GM11168 (cell line): Measurements from ENCODE around the gene SLFNL1.

ENCODE experiments used
- in situ Hi-C: fragments of 300-500 bp; cut with MboI; formaldehyde crosslinking; loops from one replicate; pipeline ENCODE4 v1.12.0; 2022; ENCODE audit warnings: low sequenced_read_pairs; ENCODE audit not compliant: unreplicated experiment

The SLFNL1 gene

DNA sequence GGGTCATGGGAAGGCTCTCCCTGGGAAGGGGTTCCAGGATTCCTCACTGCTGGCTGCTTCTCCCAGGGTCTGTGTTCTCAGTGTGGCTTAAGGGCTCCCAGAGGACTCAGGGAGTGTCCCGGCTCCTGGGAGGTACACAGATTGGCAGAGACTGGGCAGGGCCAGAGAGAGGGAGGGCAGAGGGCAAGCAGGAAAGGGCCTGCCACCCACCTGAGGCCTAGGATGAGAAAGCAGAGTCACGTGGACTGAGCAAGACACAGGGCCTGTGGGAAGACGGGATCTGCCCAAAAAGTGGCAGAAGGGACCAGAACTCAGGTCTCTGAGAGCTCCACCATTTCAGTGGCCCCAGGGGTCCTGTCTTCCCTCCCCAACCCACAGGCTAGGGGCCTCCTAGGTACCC, 871 bp downstream of the SLFNL1 start:
- in situ Hi-C loops, result no loop called here

DNA sequence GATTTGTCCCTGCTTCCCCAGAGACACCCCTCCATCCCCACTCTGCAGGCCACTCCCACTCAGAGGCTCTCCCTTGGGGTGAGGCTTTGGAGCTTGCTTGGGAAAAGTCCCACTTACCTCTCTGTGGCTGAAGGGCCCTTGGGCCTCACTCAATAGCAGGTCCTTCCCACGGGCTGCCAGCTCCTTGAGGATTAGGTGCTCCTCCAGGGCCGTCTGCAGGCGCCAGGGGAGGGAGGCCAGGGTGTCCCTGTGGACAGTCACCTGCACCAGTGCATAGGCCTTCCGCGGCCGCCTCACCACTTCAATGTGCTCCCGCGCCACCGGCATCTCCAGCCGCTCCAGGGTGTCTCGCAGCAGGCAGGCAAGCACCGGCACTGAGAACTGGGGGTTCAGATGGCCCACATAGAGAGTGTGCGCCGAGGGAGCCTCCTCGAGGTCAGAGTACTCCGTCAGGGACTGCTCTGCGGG, 1.4 kb downstream of the SLFNL1 start:
- in situ Hi-C loops, result no loop called here

DNA sequence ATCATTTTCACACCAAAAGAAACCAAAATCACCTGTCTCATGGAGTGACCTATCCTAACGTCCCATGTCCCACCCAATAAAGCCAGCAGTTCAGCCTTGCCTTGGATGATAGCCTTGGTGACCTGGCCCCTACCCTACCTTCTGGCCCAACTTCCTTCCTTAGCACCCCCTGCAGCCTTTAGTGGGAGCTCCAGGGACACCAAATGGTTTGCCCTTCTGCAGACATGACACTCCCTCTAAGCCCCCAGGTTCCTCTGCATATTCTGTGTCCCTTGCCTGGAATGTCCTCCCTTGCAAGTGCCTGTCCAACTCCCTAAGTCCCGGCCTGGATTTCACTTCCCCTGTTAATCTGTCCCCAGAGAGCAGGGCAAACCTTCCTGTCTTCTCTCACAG, 2.2 kb downstream of the SLFNL1 start:
- in situ Hi-C loops, result no loop called here

DNA sequence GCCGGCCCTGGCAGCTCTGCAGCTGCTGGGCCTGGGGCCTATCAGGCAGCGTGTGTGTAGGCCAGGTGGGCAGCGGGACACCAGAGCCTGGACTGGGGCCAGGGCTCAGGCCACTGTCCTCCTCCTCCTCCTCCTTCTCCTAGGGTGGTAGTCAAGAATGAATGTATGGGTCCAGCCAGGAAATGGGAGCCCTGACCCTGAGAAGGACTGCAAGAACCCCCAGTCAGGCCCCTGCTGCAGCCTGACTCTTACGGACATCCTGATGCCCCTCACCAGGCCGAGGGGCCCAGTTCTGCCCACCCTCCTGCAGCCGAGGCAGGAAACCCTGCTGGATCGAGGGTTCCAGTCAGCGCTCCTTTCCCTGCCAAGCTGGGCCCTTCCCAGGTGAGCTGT, 3.5 kb downstream of the SLFNL1 start:
- in situ Hi-C loops, result no loop called here

DNA sequence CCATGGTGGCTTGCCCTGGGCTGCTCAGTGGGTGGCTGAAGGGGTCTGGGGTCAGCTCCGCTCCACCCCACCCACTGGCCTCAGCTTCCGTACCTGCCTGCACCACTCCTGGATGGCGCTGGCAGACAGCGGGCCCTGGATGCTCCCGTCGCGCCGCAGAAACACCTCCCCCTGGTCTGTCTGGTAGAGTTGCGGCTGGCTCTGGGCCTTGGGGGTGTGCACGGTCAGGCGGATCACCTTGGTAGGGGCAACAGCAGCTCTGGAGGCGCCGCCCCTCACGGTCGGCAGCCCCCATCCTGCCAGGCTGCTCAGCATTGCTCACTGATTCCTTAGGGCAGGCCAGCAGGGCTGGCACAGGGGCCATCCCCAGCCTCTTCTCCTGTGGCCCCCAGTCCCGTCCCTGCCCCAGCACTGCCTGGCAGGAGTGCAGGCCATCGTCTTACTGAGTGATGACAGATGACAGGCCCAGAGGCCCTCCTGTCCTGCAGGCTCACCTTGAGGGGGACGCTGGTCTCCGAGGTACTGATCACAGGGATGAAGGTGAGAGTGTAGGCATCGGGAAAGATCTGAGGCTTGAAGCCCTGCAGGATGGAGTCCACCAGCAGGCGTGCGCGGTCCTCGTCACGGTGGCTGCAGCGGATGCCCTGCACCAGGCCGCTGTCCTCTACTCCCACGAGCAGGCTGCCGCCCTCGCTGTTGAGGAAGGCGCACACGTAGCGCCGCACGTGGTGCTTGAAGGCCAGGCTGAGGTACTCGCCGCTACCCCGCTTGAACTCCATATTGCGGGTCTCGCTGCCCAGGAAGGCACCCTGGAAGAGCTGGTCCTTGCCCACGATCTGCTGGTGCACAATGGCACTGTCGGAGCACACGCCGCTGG, 4.1 kb downstream of the SLFNL1 start:
- in situ Hi-C loops, result no loop called here

DNA sequence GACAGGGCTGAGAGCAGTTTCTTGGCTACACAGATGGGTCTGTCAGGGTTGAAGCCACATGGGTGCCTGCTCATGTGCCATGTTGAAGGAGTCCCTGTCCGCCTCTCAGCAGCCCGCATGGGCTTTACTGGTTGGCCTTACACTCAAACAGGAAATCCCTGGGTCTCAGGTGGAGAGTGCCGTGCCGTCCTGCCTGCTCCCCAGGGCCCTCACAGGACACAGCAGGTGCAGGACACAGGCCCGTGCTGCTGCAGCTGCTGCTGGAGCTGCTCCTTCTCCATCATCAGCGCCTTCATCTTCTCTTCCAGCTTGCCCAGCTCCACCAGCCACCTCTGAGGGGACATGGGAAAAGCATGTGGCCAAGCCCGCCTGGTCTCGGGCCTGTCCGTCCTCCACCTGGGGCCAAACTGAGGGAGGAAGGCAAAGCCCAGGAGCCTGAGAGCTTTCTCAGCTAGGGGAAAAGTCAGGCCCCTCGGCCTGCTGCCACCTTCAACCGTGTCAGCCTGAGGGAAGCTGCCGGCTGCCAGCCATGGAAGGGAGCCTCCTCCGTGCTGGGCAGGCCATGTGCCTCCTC, 5.5 kb downstream of the SLFNL1 start:
- in situ Hi-C loops, result no loop called here

DNA sequence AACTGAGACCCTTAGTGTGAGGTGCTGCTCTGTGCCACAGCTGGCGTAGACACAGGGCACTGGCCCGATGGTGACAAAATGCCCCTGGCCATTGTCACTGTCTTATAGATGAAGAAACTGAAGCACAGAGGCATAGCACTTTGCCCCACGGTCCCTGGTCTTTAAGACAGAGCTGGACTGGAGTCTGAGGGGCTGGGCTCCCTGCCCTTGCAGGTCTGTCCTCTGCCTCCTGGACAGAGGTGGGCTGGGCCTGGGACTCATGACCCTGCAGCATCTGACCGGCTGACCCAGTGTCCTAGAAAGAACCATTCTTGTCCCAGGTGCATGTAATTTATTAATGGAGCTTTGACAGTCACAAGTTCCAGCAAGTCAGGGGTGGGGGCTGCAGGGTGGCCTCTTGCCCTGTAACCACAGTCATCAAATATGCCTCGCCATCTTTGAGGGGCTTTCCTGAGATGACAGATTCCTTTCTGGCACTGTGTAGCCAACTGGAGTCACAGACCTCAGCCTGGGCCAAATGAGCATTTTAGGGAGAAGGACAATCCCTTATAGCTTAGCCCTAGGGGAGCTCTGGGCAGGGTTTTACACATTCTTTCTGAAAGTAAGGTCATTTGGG, 6.1 kb downstream of the SLFNL1 start:
- in situ Hi-C loops, result no loop called here

DNA sequence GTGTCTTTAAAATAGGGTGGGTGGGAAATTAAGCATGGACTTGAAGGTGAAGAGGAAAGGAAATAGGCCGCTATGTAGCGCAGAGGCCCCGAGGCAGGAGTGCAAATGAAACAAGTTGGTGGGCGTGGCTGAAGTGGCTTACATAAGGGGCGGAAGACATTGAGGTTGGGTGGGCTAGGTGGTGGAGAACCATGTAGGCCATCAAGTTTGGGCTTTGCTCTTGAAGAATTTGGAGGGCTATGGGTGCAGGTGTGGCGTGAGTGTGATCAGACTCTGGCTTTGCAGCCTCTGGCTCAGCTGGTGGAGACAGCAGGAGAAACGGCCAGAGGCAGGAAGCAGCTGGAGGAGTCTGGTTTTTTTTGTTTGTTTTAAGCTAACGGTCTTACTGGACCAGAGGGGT, 6.7 kb downstream of the SLFNL1 start:
- in situ Hi-C loops, result no loop called here

DNA sequence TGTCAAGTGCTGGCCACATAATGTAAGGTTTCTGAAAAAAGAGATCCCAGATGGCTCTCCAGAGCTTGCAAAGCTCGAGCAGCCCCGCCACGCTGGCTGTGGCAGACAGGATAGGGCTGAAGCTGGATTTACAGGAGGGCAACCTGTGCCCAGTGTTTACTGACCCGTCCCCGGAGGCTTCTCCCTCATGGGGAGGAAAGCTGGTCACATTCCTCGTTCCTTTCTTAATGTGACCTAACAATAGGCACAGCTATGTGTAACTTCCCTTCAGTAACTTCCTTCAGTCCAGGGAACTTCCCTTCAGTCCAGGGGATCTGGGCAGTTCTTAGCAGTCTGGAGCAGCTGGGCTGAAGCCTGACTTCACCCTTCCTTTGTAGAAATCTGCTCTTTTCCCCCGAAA, 7.7 kb downstream of the SLFNL1 start:
- in situ Hi-C loops, result no loop called here

DNA sequence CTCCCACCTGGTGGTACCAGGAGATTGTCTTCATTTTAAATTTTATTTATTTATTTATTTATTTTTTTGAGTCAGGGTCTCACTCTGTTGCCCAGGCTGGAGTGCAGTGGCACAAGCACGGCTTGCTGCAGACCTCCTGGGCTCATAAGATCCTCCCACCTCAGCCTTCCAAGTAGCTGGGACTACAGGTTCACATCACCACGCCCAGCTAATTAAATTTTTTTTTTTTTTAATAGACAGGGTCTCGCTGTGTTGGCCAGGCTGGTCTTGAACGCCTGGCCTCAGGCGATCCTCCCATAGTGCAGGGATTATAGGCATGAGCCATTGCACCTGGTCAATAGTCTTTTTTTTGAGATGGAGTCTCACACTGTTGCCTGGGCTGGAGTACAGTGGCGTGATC, 8.5 kb downstream of the SLFNL1 start:
- in situ Hi-C loops, result no loop called here

DNA sequence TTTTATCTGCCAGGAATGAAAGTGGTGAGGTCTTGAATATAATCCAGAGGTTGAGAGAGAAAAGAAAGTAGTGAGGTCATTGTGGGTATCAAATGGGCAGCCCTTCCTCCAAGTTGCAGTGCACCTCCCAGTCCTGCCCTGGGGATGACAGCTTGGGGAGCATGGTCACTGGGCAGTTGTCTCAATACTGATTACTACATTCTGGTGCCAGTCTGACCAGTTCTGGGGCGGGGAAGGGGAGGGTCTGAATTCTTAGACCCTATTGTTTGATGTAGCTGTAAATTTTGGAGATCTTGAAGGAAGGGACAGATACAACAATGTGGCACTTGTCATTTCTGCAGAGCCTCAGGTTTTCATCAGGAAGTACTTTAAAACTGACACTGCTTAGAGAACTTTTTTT, 11.2 kb downstream of the SLFNL1 start:
- in situ Hi-C loops, result no loop called here

DNA sequence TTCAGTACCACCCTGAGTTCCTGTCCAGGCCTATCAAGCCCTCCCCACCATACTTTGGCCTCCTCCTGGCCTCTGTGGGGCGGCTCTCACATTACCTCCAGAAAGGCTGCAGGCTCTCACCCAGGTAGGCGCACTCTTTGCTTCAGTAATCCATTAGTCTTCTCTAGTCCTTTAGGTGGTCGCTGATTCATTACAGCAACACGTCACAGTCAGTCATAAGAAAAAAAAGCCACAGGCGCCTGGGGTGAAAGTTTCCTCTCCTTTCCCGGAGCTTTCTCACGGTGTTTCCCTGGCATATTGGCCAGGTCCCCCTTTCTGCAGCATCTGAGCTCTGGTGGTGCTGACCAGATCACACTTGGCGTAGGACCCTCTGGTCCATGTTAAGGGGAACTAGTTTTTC, 12.1 kb downstream of the SLFNL1 start:
- in situ Hi-C loops, result no loop called here

DNA sequence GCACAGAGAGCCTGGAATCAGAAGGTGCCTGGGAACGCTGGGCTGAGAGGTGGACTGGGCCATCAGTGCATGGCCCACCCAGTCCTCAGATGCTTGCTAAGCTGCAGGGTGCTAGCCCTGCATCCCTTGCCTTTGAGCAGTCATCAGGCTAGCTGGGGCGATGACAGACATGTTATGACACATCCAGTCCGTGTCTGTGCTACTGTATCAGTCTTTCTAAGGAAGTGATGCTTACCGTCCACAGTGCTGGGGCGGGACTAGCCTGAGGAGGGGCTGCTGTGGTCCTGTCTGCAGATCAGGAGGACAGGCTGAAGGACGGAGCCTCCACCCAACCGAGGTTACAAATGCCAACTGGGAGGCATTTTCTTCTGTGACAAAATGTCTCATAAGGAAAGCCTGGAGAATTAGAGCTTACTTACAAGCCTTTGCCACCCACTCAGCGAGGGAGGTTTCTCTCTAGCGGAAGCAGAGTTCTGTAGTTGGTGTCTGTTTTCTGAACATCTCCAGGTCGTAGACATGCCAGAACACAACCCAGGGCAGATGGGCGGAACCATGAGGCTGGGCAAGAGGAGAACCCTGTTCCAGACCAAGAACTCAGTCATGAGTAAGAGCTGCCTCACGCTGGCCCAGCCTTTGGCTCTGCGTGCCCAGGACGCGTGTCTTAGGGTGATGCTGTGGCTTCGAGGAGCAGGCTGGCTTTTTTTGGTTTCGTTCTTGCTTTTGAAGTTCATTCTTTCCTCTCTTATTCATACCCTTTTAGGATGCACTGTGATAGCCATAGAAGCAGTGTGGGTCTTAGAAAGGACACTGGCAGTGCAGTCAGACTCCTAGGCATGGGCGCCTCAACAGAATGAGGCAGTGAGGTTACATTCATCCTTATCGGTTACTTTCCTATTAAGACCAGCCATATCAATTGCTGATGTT, 14.3 kb downstream of the SLFNL1 start:
- in situ Hi-C loops, result no loop called here

DNA sequence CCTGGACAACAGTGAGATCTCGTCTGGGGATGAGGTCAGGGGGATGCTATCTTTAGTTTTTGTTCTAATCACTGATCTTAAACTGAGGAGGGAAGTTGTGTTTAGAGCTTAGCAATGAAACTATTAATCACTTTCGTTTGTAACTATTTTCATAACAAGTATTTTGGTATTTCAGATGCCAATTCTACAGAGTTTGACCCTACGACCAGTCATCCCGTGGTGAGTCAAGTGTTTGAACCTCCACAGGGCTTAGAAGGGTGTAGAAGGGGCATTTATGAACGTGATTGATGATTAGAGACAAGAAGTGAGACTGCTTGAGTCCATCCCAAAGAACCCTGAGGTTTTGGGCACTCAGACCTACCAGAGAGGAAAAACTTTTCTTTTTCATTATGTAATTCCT, 15.6 kb downstream of the SLFNL1 start:
- in situ Hi-C loops, result no loop called here

DNA sequence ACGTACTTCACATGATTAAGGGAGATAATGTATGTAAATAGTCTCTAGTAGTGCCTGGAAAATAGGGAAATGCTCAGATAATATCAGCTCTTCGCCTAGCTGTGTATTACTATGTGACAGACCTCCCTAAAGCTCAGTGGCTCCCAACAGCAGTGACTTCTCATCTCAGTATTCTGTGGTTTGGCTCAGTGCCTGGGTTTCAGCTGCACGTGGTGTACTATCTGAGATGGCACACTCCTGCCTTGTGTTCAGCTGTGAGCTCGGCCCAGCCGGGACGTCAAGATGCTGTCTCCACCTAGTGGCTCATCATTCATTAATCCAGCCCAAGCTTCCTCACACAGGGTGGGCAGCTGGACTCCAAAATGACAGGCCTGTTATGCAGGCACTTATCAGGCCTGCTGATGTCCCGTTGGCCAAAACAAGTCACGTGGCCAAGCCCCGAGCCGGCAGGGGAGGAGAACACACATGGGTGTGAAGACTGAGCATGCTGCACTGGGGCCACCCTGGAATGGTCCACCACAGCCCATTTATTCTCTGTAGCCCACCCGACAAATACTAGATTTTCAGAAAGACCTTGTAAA, 17.8 kb downstream of the SLFNL1 start:
- in situ Hi-C loops, result no loop called here

DNA sequence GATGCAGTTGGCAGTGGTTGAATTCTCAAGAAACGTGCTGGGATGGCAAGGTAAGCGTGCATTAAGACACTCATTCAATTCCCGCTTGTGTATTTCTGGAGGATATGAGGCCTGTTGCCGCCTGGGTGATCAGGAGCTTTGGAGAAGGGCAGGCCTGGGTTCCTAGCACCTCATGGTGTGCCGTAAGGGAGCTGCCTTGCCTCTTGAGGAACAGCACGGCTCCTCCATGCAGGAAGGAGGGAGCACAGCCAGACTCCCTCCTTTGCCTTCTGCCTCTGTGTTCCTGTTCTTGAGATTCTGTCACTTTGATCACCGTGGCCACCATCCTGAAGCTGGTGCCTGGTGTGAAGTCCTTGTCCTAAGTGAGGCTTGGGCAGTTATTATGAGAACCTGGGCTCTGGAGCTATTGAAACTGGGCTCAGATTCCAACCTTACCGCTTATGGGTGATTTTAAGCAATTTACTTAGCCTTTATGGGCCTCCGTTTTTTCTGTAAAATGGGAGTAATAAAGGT, 18.3 kb downstream of the SLFNL1 start:
- in situ Hi-C loops, result no loop called here

DNA sequence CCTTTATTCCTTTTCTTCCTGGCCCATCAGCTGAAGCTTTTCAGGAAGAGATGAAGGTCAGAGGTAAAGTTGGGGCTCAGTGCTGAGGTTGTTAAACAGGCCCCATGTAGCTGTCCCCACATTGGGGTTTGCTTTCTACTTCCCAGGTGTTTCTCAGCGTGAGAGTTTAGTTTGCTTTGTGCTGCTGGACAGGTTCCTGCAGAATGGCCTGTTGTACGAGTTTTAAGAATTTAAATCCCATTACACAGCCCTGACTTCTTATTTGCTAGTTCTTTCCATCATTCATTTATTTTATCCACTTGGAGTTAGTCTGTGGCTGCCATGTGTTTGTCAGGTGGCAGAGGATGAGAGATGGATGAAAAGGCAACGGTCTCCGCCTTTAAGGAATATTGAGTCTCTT, 22.9 kb downstream of the SLFNL1 start:
- in situ Hi-C loops, result no loop called here

DNA sequence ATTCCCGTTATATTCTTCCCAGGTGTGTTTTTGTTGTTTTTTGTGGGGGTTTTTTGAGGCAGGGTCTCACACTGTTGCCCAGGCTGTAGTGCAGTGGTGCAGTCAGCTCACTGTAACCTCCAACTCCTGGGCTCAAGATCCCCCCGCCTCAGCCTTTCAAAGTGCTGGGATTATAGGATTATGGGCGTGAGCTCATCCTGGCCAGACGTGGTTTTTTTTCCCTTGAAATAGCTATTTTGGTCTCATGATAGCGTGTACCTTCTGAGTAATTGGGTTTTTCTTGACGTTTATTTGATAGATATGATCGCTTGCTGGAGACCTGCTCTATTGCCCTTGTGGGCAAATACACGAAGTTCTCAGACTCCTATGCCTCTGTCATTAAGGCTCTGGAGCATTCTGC, 24.4 kb downstream of the SLFNL1 start:
- in situ Hi-C loops, result no loop called here

DNA sequence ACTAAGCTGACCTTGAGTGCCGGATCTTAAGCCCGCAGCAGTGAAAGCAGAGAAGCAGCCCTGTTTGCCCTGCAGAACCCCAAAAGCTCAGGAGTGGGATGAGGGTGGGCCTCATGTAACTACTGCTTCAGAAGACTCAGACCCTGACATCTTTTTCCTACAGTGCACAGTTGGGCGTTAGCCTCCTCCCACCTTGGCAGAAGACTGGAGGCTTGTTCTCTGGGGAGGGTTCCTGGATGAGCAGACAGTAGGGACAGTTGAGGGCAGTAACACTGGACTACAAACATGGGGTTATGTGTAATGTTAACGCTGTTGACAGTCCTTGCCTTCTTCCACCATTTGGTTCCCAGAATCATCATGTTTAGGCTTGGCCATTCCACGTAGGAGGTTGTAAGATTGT, 32.5 kb downstream of the SLFNL1 start:
- in situ Hi-C loops, result no loop called here

DNA sequence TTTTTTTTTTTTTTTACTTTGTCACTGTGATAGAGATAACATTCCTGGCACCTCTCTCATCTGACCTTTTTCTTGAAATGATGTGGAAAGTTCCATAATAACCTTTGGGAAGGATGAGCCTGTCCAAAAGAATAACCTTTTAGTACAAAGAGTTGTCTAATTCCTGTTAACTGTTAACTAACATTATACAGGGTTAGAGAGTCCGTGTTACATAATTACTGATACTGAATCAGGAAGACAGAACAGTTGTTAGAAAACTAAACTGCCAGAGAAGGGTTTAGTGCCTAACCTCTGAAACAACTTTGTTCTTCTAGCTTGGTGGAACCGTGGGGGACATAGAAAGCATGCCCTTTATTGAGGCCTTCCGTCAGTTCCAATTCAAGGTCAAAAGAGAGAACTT, 33.2 kb downstream of the SLFNL1 start:
- in situ Hi-C loops, result no loop called here
